SK-MEL-5 (cell line): Measurements from ENCODE around the gene C4BPB. TPM values are rescaled to one million over a fixed set of nuclear protein-coding genes. Genes with fewer than 3 reads are reported as not detected.
A peak's percentile ranks its signal among the peaks of the same experiment; 100 is the strongest.
"Not testable (repeated sequence)": the region's sequence is repeated elsewhere in the genome, so short reads cannot be mapped to it uniquely, and the experiment has no call there.

Source experiments
- DNase-seq: peaks from one replicate; pipeline ENCODE4 v3.0.0-alpha.2; 2016; ENCODE audit warnings: low read depth, low spot score
- in situ Hi-C: cut with HindIII; loops from 2 replicates; pipeline ENCODE4 v1.10.0; 2016; ENCODE audit warnings: low sequenced_read_pairs, high pct_unique_total_duplicates, low pct_unique_long_range_greater_than_20kb
- polyA plus RNA-seq, 2 experiments: library from polyadenylated mRNA; depleted of rRNA; stranded (reverse); fragments of >200 nt; gene quantifications; 2 replicates each; pipeline ENCODE4 v1.2.3, GENCODE V29; 2015
- total RNA-seq: library from RNA; depleted of rRNA; stranded (reverse); fragments of >200 nt; shearing (Covaris generic); gene quantifications from 2 replicates; pipeline ENCODE4 v1.2.3, GENCODE V29; 2014; rRNA removed

Gene C4BPB, protein sequence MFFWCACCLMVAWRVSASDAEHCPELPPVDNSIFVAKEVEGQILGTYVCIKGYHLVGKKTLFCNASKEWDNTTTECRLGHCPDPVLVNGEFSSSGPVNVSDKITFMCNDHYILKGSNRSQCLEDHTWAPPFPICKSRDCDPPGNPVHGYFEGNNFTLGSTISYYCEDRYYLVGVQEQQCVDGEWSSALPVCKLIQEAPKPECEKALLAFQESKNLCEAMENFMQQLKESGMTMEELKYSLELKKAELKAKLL
- not detected in 2 replicates for total RNA-seq
- not detected in 2 replicates for polyA plus RNA-seq (2015; cell fraction: cytosol; rRNA removed)
- not detected in 2 replicates for polyA plus RNA-seq (2015; cell fraction: nucleus; rRNA removed)

DNA sequence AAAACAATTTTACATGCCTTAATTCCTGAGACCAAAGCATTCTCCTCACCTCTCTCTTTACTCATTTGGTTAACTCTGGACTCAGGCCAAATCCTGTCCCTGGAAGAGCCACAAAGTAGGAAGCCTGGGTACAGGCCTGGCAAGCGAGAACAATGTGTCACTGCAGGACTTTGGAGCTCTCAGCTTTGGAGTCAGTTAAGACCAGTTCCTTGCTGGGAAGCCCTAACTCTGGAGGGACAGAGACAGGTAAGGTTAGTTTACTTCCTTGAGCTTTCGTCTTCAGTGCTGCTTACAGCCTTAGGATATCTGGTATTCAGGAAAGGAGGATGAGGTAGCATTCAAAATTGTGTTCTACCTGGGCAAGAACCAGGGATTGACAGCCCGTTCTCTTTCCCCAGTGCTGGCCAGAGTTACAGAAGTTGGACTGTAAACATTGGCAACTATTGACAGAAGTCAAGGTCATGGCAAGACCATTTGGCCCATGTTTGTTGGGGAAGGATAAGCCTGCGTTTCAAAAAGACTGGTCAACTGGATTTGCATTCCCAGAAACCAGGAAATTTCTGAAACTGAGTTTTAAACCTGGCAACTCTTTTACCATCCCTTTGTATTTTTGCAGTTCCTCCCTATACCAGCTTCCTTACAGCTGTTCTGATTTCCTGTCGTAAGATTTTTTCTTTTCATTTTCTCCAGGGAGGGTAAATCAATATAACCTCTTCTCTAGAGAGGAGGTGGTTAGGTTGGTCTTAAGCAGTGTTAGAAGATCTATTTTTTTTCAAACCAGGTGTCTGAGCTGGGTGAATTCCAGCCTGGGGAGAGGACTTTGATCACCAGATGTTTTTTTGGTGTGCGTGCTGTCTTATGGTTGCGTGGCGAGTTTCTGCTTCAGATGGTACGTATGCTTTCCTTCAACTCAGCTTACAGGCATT, at the start of gene C4BPB:
Gene C4BPB, plus strand, starts transcription at position 160 of the 926 bp plus-strand sequence. Its CDS starts 672 bp downstream, at position 832.
- no peak for DNase-seq
- in situ Hi-C loops: no loop called here

DNA sequence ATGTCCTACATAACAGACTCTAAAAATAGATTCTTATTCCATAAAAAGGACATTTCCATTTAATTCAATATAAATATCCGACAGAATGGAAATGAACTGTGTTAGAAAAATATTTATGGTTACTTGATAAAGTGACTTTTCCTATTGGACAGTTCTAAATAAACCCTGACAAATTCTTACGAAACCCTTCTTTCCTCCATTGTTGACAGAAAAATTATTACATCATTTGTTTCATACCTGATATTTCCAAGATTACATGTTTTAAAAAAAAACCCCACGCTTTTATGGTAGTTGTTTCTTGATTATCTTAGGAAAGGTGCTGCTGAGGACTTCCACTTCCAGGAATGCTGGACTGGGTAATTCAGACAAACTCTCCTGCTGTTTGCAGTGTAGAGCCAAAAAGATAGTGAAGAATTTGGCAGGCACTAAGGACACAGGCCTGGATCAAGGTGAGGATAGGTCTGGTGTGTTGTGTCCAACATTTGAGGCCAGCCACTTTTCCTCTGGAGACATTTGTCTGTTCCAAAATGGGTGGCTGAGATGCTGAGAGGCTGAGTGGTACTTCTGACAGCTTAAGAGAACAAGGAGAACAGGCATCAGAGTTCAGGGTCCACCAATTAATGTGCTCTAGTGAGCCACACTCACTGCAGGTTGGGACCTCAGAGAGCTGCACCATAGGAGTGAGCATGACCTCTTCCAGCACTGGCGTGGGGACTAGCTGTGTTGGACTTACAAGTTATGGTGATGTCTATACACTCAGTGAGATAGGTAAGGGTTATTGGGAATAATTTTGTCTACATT, 49.1 kb upstream of the C4BPB start:
- in situ Hi-C loops: no loop called here

DNA sequence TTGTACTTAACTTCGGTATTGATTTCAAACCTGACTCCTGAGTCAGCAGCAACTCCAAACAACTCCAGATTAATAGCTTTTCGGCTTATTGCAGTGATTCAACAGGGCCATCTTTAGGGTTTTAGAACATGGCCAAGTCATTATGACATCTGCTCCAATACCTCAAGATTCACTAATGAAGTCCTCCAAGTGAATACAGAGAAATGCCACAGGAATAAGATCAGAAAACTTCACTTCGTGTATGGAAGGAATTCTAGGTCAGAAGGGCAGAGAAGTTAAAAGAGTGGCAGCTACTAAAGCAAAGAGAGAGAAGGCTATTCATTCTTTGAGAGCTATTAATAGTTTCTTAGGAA, 48.5 kb upstream of the C4BPB start:
- peak; percentile 22 for DNase-seq
- in situ Hi-C loops: no loop called here

More for the DNA sequence above, 49.1 kb upstream of the C4BPB start:
- DNase-seq: no peak

DNA sequence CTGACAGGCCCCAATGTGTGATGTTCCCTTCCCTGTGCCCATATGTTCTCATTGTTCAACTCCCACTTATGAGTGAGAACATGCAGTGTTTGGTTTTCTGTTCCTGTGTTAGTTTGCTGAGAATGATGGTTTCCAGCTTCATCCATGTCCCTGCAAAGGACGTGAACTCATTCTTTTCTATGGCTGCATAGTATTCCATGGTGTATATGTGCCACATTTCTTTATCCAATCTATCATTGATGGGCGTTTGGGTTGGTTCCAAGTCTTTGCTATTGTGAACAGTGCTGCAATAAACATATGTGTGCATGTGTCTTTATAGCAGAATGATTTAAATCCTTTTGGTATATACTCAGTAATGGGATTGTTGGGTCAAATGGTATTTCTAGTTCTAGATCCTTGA, 47.3 kb upstream of the C4BPB start:
- DNase-seq, in situ Hi-C loops: not testable (repeated sequence)

DNA sequence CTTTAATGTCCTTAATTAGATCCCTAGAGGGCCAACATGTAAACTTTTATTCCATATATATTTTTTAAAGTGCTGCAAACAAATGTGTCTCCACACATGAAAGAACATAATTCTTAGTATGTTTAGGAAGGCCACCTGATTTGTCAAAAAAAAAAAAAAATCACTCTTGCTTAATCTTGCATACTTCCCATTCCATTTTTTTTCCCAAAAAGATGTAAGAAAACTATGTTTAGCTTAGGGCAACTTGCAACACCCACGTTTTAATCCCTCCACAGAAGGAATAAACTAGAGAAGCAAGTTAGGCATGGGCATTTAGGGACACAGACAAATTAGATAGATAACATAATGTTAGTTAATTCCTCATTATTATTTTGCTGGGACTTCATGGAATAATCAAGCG, 43.2 kb upstream of the C4BPB start:
- no peak for DNase-seq
- in situ Hi-C loops: no loop called here

DNA sequence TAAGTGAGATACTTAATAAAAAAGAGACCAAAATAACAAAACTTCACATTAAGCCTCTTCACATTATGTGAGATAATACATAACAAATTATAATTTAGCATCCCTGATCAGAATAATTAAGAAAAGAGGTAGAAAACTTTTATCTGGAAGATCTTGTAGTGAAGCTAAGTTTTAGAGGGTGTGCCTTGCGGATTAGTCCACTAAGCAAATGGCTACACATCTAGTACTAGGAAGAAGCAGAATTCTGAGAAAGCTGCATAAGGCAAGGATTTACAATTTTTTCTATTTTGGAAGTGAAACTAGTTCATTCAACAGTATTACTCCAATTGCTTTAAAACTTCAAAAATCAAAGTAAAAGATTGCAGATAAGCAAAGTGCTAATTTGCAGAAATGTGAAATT, 41.2 kb upstream of the C4BPB start:
- DNase-seq: no peak
- in situ Hi-C loops: no loop called here

DNA sequence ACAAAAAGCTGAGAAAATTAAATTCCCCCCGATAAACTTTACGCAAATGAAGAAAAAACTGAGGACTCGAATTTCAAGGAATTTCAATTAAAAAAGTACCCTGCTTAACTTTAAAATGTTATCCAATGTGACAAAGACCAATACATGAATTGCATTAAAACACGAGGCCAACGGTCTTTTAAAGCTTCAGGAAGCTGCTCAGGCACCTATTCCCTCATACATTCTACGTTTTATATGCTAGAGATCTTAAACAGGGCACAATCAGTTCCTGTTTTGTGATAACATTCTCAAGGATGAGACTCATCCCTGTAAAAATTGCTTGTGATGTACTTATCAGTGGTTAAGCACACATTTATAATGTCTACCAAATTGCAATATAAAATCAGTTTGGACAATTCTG, 40.6 kb upstream of the C4BPB start:
- no peak for DNase-seq
- in situ Hi-C loops: no loop called here

DNA sequence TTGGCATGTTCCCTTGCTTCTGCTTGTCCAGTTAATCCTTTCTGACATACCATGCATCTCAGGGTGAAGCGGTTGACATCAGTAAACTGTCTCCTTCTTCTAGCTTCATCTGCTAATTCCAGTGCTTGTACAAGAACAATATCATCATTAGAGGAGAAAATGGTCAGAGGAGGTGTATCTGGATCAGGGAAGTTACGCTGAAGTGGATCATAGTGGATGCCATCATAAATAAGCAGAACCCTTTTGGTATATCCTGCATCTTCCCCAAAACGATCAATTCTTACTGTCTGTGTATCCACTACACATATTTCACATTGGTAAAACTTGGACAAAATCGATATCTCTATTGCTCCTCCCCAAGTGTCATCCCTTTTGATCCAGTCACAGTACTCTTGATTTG, 39.6 kb upstream of the C4BPB start:
- in situ Hi-C loops: no loop called here
- DNase-seq: no peak

DNA sequence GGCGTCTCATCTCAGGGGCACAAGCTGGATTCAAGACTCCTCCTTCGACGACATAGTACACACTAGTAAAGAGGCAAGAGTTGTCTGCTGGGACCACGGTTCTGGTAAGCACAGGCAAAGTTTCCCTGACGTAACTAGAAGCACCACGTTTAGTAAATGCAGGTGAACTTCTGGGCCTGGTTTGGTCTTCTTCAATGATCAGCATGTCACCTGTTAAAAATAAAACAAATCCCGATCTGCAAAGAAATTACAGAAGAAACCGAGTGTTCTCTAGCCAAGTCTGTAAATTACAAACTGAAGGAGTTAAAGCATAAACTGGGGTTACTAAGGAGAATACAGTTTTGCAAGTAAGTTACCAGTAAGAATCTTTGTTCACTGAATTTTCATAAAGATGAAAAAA, 39.1 kb upstream of the C4BPB start:
- in situ Hi-C loops: no loop called here
- no peak for DNase-seq

DNA sequence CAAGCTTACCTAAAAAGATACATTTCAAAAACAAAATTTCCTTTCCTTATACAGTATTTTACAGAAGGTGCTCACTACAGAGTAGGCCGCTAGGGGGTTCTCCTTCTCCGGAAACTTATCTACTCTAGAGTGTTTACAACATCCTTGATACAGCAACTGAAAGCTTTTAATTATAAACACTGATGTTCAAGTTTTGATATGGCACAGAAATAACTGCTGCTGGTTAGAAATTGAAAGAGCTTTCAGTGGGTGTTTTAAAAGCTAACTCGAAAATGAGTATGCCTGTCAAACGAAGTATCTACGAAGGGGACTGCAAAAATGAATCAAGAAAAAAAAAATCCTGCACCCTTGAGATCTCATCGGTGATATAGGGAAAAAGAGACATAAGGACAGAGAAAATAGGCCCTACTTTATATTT, 38.7 kb upstream of the C4BPB start:
- in situ Hi-C loops: no loop called here
- peak; percentile 57 for DNase-seq

DNA sequence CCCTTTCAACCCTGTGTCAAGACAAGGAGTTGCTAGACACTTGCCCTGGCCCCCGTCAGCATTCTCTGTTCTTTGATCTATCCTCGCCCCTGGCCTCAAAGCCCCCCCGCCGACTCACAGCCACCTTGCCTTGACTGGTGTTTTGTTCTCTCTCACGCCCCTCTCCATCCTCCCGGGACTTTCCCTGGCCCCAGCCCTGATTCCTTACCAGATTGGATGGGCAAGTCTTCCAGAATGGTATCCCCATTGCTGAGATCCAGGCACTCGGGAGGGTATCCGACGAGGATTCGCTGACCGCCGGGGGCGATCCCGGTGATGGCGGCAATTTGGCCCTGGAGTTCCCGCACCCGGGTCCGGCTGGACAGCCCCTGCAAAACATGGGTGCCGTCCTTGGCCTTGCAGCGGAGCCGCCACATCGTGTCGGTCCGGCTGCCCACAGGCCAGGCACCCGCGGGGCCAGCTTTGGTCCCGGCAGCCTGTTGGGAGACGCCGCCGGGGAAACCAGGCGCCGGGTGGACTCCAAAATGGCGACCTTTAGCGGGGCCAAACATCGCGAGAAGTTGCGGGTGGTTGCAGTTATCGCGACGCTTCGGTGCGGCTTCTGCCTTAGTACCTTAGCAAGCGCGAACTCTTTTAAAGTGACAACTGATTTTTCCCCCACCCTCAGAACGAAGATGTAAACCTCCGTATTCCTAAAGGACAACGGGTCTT, 38.0 kb upstream of the C4BPB start:
- peak; percentile 91 for DNase-seq
- in situ Hi-C loops: no loop called here

DNA sequence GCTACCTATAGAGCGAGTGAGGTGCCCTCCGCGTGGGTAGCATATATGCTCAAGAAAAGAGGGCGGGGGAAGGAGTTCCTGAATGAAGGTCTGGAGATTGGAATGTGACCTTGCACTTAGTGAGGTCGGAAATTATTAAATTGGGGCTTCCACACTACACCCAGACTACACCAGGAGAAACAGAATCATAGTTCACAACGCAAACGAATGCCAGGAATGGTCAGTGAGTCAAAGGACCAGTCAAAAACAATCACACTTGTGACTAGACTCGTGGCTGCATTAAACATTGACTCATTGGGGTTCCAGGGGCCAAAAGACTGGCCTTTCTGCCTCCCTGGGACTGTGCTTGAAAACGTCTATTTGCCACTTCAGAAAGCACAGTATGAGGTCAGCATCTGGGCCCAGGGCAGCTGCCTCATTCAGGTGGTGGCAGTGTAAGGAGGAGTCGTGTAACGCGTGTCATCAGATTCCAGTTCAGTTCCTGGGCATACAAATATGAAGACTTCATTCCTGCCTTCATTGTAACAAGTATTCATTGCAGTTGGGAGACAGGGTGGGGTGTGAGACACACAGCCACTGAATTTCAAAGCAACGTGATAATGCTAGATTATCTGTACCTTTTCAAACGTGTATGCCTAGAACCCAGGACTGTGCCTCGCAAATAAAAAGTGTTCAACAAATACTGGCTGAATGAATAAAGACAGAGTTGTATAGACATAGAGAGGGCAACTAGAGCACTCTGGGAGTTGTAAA, 37.3 kb upstream of the C4BPB start, which contains the start of gene YOD1:
Gene YOD1, minus strand, starts transcription at position 18 of the 753 bp plus-strand sequence. CDS start 178 bp downstream, outside the sequence.
- in situ Hi-C loops: no loop called here
- peak; percentile 50 for DNase-seq

DNA sequence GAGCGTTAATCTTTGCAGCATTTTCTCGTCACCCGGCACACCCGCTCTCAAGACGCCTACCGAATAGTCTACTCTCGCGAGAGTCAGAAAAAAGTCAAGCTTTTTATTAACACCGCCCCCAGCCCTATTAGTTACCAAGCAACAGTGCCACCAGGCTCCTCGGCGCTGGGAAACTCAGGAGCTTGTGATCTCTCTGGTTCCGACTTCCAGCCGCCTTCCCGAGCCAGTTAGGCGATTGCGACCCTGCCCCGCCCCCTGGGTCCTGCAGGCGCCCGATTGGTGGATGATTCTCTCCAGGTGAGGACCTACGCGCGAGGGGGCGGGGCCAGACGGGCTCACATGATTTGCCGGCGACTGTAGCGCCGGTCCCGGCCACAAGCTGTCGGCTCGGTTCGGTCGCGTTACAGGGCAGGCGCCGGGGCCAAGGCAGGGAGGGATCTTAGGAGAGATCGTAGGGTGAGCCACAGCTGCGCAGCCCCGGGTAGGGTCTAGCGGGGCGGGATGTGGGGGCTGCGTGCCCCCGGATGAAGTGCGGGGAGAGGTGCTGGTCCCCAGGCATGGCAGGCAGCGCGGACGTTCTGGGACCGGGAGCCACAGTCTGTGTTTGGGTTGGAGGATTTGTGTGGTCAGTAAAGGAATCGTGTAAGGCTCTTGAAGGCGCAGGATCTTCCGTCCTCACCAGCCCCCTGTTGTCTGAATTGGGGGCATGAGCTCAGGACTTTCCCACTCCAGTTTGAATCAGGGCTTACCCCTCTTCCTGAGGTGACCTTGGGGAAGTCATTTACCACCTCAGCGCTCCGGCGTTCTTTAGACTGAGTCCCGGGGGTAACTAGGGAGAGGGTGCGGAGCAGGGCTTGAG, 35.5 kb upstream of the C4BPB start, which contains the start of gene PFKFB2:
Gene PFKFB2, plus strand, starts transcription at position 365 of the 859 bp plus-strand sequence. CDS start 1,443 bp downstream, outside the sequence.
- in situ Hi-C loops: no loop called here
- peak; percentile 98 for DNase-seq

DNA sequence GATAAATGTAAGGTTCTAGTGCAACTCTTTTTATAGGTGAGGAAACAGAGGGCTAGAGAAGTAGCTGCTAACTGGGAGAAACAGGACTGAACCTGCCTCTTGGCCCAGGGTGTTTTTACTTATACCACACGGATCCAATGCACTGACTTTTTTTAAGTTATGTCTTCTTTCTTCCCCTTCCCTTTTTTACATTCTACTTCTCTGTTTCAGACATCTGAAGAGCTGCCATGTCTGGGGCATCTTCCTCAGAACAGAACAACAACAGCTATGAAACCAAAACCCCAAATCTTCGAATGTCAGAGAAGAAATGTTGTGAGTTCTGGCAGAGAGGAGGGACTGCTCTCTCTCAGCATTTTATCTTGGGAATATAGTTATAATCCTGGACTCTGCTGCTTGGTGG, 34.2 kb upstream of the C4BPB start:
- in situ Hi-C loops: no loop called here
- no peak for DNase-seq

DNA sequence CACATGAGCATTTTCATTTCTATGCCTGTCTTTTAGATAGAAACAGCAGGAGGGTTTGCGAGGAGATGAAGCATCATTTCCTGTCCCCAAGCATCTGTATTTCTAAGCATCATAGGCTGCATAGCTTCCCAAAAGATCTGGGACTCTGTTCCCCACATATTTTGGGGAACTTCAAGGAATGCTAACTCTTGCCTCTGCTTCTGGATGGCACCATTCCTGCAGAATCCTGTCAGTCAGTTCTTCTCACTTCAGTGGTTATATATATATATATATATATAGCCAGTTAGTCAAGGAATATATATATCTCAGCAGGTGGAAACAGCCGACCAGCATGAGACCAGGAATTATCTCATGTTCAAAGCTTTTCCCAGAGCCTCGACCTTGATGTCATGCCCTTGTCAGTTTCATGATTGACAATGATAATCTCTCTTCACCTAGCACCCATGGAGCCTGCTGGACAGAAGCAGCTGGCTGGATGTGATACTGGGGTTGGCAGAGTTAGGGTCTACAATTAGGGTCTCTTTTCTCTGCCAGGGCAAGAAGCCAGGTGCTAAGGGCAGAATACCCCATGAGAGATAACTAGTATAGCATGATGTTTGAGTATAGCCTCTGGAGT, 33.2 kb upstream of the C4BPB start:
- in situ Hi-C loops: no loop called here
- DNase-seq: no peak
